Measurements from ENCODE around the gene GAS2. TPM values are rescaled to one million over a fixed set of nuclear protein-coding genes. Genes with fewer than 3 reads are reported as not detected.
A peak's percentile ranks its signal among the peaks of the same experiment; 100 is the strongest.

The GAS2 gene
- total RNA-seq, 2 donors from 2014 or later: 13.2 to 24.6 TPM

GRCh38 chr11:22807855-22808570 lies 141.6 kb downstream of the GAS2 start:
- Histone ChIP-seq H3K27me3 (no peaks in the 10 kb centered on the region), H3K27ac (no peak overlapping the region), H3K4me1 (no peaks in the 10 kb centered on the region), H3K9me3 (no peaks in the 10 kb centered on the region), H3K36me3 (replicated peaks in 1 of 2; ENCODE audit: insufficient read depth in 1 of 2, low read depth in 2 of 2) (no peaks in the 10 kb centered on the region), H3K4me3 (no peak overlapping the region)
- peak; percentile 47 for ATAC-seq
- 85 to 91% methylated on average over 2 of the region's 2 CpGs for WGBS, 2 donors
- DNase-seq: no peak
- intact Hi-C loops (cut with DNase I): no loop called here
- TF ChIP-seq POLR2A (IDR thresholded peaks at IDR 0.05) (no peak), CTCF (IDR thresholded peaks at IDR 0.05) (no peak)

- no peaks in the 10 kb centered on the region for H3K9me3 ChIP-seq
- H3K4me1 ChIP-seq: no peaks in the 10 kb centered on the region
- H3K27me3 ChIP-seq: no peaks in the 10 kb centered on the region
- TF ChIP-seq POLR2A (IDR thresholded peaks at IDR 0.05): no peak
- TF ChIP-seq CTCF (IDR thresholded peaks at IDR 0.05): no peak
- intact Hi-C loops (cut with DNase I): no loop called here
- no peak overlapping the region for H3K27ac ChIP-seq
- ATAC-seq (no peak), DNase-seq (no peak)
- no peaks in the 10 kb centered on the region for H3K36me3 ChIP-seq (replicated peaks in 1 of 2; ENCODE audit: insufficient read depth in 1 of 2, low read depth in 2 of 2)
- H3K4me3 ChIP-seq: no peak overlapping the region
- 87 to 94% methylated on average over 3 of the region's 3 CpGs for WGBS, 2 donors
These were observed 142.3 kb downstream of the GAS2 start for GRCh38 chr11:22808571-22809197.

GRCh38 chr11:22809893-22810292 lies 143.5 kb downstream of the GAS2 start:
- ATAC-seq: no peak
- no peaks in the 10 kb centered on the region for H3K4me1 ChIP-seq
- WGBS, 2 donors: 94 to 95% methylated on average over 3 of the region's 3 CpGs
- intact Hi-C loops (cut with DNase I): no loop called here
- no peak overlapping the region for H3K27ac ChIP-seq
- H3K27me3 ChIP-seq: no peaks in the 10 kb centered on the region
- H3K36me3 ChIP-seq (replicated peaks in 1 of 2; ENCODE audit: insufficient read depth in 1 of 2, low read depth in 2 of 2): no peaks in the 10 kb centered on the region
- no peak for DNase-seq
- no peak overlapping the region for H3K4me3 ChIP-seq
- TF ChIP-seq POLR2A (IDR thresholded peaks at IDR 0.05): no peak
- TF ChIP-seq CTCF (IDR thresholded peaks at IDR 0.05): no peak
- H3K9me3 ChIP-seq: no peaks in the 10 kb centered on the region

GRCh38 chr11:22822203-22822602 lies 155.8 kb downstream of the GAS2 start:
- no peak for ATAC-seq
- TF ChIP-seq CTCF (IDR thresholded peaks at IDR 0.05): no peak
- no peak for TF ChIP-seq POLR2A (IDR thresholded peaks at IDR 0.05)
- 93% methylated on average over 2 of the region's 2 CpGs for WGBS, 2 donors
- intact Hi-C loops (cut with DNase I): no loop called here
- Histone ChIP-seq H3K4me3 (no peak overlapping the region), H3K36me3 (replicated peaks in 1 of 2; ENCODE audit: insufficient read depth in 1 of 2, low read depth in 2 of 2) (peaks cover 0 to 3% of the 10 kb centered on the region in 2 donors), H3K27ac (no peak overlapping the region), H3K9me3 (no peaks in the 10 kb centered on the region), H3K27me3 (no peaks in the 10 kb centered on the region), H3K4me1 (no peaks in the 10 kb centered on the region)
- no peak for DNase-seq

- TF ChIP-seq CTCF (IDR thresholded peaks at IDR 0.05) (no peak), POLR2A (IDR thresholded peaks at IDR 0.05) (no peak)
- Histone ChIP-seq H3K27me3 (no peaks in the 10 kb centered on the region), H3K27ac (no peak overlapping the region), H3K4me3 (no peak overlapping the region), H3K36me3 (replicated peaks in 1 of 2; ENCODE audit: insufficient read depth in 1 of 2, low read depth in 2 of 2) (peaks cover 0 to 1% of the 10 kb centered on the region in 2 donors), H3K9me3 (no peaks in the 10 kb centered on the region), H3K4me1 (peaks cover 14% of the 10 kb centered on the region)
- intact Hi-C loops (cut with DNase I): no loop called here
- ATAC-seq: no peak
- no peak for DNase-seq
- 36 to 37% methylated on average over 6 of the region's 6 CpGs for WGBS, 2 donors
These were observed 162.0 kb downstream of the GAS2 start for GRCh38 chr11:22828373-22828772.

All from body of pancreas (tissue), 4 donors.